Ramos (cell line): ENCODE measurements around the gene S100PBP.

ENCODE experiments used
- in situ Hi-C: fragments of 300-500 bp; cut with MboI; formaldehyde crosslinking; loops from one replicate; pipeline ENCODE4 v1.14.3; 2022; ENCODE audit warnings: low sequenced_read_pairs; ENCODE audit not compliant: unreplicated experiment

S100PBP gene

DNA sequence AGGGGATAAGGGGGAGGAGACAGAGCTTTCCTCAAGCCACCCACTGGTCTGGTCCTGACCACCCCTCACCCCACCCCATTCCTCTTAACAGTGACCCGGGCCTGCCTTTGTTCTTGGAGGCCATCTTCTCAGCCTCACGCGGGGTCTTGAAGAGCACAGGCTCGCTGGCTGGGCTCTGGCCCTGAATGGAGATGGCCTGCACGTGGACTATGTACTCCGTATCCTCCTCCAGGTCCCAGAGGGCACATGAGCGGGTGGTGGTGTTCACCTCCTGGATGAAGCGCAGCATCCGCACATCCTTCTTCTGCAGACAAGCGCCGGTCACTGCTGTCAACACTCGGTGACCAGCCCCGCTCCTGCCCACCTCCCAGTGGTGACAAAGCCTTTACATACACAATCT lies 50.6 kb downstream of the S100PBP start:
- in situ Hi-C loops = no loop called here

DNA sequence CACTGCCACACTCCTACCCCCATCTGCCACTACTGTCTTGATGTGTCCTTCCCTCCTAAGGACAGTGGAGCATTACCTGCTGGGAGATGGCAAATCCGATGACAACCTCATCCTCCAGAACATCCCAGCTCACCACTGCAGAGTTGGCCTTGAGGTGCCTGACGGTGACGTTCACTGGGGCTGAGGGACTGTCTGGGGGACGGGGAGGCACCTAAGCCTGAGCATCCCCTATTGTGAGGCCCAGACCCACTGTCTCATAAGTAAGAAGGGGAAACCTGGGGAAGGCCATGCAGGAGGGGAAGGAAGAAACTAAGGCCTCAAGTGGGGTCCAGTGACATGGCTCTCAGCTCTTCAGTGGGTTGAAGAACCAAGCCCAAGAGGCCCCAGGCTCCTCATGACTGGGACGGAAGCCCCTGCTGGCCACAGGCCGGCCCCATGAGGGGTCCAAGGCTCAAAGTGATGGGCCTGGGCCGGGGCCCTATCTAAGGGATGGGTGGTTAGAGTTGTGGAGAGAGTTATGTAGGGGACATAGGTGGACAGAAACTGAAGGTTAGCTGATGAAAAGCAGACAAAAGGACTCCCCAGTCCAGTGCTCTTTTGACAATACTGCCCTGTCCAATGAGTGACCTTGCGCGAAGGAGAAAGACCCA lies 51.5 kb downstream of the S100PBP start:
- in situ Hi-C loops = no loop called here

DNA sequence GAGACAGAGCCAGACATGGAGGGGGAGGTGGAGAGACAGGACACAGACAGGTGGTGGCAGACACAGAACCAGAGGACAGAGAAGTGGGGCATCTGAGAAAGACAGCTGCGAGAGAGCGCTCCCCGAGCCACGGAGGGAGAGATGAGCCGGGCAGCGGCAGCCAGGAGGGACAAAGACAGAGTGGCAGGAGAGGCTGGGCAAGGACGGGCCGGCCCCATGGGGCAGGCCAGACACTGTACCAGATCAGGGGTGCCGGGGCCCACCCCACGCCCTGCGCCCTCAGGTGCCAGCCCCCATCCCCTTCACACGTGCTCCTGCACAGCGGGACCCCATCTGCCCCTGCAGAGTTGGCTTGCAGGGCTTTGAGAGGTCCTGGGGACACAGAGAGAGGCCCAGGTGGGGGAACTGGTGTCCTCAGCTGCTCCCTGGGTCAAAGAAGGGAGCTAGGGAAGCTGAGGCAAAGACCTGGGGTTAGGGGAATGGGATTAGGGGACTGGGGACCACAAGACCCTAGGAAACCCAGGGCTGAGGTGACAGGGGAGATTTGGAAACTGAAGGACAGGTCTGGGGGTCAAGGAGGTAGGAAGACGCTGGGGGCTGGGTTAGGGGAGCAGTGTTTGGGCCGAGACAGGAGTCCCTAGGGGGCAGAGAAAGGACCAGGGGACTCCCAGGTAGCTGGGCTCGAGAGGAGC lies 52.6 kb downstream of the S100PBP start:
- in situ Hi-C loops = loop anchor here (10.0 kb wide), 1 partner anchor 215 kb away; the partner anchor contains the start of gene AZIN2

DNA sequence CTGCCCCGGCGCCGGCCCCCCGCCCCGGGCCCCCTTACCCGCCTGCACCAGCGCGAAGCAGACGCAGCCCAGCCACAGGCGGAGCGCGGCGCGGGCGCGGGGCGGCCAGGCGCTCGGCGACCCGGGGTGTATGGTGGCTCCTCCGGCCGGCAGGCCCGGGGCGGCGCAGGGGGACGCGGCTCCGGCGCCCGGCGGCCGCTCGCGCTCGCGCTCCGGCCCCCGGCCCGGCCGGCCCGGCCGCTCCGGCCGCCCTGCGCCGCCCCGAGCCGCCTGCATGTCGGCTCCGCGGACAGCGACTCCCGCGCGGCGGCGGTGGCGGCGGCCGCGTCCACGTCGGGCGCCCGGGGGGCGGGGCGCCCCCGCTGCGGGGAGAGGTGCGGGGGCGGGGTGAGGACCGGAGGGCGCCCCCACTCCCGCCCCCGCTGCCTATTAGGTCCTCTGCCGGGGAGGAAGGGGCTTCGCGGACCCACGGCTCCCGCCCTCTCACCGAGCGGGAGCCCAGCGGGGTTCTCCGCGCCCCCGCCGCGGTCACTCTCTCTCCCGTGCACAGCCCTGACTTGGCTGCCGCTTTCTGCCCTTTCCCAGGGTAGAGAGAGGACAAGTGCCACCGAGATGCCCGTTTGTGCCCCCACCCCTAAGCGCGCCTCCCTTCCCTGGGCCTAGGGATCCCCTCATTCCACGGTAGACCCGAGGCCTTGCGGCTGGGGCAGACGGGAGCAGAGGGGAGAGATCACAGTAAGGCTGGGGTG lies 53.3 kb downstream of the S100PBP start, which contains the start of gene FNDC5:
FNDC5 (minus strand) TSS at position 298 of the 749 bp plus-strand sequence.
- in situ Hi-C loops = loop anchor here (10.0 kb wide), 1 partner anchor 214 kb away; the partner anchor contains the start of gene AZIN2

DNA sequence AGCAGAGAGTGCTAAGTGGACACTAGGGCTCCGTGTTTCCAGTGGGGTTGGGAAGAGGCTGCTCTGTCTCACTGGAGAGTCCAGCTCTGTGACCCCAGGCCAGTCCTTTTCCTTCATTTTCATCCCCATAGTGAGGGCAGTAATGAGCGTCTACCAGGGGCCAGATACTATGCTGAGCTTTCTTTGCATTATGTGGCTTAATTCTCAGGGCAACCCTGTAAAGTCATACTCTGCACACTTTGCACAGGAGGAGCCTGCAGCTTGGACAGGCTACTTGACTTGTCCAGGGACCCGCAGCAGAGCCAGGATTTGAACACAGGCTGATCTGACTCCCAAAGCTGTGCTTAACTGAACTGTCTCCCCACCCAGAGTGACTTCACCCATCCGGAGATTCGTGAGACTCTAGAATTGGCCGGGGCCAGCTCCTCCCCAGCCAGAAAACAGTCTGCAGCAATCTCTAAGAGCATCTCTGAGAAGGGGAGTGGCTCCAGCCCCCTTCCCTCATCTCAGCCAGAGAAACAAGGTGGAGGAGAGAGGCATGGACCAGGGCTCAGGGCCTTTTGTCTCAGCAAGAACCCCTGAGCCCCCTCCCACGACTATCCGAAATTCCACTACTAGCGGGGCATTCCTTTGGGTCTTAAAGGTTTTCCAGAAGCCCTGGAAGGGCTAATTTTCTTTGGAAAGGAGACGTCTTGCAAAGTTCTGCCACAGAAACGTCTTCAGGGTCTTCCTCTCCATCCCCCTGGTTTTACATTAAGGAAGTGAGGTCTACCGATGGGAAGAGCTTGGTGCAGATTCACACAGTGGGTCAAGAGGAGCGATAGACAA lies 54.1 kb downstream of the S100PBP start:
- in situ Hi-C loops = loop anchor here (10.0 kb wide), 1 partner anchor 213 kb away; the partner anchor contains the start of gene AZIN2

DNA sequence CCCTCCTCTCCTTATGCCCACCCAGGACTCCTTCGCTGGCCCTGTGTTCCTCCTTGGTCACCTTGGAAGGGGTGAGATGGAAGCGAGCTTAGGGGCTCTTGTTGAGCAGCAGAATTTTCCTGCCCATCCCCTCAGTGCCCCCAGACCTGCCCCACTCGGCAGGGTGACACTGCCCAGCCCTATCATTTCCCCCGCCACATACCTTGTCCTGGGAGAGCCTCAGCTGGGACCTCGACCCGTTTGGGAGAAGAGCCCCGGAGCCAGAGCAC lies 54.7 kb downstream of the S100PBP start:
- in situ Hi-C loops = loop anchor here (10.0 kb wide), 1 partner anchor 213 kb away; the partner anchor contains the start of gene AZIN2

DNA sequence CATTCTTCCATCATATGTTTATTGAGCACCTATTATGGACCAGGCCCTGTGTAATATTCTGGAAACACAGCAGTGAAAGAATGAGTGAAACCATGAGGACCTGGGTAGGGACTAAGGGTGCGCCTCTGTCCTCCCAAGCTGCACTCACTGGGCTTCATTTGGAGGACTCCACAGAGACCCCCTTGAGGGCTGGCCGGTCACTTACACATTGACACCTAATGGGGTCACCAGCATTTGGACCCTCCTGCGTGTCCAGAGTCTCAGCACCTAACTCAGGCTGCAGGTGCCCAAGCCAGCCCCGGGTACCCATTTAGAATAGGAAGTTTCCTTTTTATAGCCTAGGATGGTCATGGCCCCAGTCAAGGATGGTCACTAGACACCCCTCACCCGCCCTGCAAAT lies 56.0 kb downstream of the S100PBP start:
- in situ Hi-C loops = loop anchor here (10.0 kb wide), 1 partner anchor 211 kb away; the partner anchor contains the start of gene AZIN2

DNA sequence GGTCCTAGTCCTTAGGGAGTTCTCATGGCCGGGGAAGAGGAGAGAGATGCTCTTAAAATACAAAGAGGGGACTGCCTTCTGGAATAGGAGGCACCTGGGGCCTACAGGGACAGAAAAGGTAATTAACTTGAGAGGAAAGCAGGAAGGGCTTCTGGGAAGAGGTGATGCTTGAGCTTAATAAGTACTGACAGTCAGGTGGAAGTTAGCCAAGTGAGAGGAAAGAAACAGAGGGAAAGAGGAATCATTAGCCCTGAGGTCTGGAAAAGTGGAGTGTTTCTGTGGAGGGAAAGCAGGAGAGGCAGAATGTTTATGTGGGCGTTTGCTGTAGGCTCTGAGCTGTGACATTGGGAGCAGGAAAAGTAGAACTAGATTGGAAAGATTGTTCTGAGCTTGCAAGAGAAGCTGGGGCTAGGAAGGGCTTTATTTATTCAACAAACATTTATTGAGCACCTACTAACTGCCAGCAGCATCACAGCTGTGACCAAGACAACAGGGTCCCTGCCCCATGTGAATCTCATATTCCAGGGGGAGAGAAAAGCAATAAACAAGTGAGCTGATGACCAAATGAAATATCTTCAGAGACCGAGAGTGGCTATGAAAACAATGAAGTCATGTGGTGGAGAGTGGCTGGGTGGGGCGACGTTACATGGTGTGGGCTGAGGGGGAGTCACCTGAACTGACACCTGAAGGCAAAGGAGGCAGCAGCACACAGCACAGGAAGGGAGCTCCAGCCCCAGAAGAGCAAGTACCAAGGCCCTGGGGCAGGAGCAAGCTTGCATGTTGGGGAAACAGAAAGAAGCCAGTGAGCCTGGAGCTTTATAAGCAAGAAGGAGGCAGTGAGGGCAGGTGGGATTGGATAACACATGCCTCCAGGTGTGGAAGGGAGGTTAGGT lies 57.7 kb downstream of the S100PBP start:
- in situ Hi-C loops = loop anchor here (10.0 kb wide), 1 partner anchor 210 kb away; the partner anchor contains the start of gene AZIN2

DNA sequence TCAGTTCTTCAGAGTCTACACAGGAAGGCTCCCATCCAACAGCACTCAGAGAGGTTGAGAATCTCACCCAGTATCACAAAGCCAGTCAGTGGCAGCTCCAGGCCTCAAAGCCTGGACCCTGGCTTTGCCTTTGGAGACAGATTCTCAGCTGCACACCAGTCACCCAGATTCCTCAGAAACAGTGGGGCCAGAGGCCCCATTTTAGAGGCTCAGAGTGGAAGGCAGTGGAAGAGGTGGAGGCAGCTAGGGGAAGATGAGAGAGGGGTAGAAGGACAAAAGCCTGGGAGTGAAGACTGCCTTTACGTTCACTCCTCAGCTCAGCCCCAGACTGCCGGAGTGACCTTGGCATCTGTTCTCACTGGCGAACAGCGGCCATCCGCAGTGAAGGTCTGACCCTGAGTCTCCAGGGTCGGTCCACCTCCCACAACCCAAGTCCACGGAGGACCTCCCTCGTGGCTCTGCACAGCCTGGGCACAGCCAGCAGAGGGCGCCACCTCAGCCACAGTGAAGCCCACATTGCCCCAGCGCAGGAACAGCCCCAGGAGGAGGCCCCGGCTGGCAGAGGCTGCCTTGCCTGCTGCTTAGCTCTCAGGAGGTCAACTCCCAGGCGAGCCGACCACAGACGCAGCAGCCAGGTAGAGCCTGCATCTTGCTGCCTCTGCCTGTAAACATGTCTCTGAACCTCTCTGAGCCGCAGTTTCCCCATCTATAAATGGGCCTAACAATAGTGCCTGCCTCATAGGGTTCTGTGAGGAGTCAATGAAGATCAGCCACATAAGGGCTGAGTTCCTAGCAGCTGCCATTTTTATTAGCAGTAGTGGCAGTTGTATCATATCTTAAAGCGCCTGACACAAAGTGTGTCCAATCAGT lies 59.1 kb downstream of the S100PBP start:
- in situ Hi-C loops = loop anchor here (10.0 kb wide), 1 partner anchor 208 kb away; the partner anchor contains the start of gene AZIN2

DNA sequence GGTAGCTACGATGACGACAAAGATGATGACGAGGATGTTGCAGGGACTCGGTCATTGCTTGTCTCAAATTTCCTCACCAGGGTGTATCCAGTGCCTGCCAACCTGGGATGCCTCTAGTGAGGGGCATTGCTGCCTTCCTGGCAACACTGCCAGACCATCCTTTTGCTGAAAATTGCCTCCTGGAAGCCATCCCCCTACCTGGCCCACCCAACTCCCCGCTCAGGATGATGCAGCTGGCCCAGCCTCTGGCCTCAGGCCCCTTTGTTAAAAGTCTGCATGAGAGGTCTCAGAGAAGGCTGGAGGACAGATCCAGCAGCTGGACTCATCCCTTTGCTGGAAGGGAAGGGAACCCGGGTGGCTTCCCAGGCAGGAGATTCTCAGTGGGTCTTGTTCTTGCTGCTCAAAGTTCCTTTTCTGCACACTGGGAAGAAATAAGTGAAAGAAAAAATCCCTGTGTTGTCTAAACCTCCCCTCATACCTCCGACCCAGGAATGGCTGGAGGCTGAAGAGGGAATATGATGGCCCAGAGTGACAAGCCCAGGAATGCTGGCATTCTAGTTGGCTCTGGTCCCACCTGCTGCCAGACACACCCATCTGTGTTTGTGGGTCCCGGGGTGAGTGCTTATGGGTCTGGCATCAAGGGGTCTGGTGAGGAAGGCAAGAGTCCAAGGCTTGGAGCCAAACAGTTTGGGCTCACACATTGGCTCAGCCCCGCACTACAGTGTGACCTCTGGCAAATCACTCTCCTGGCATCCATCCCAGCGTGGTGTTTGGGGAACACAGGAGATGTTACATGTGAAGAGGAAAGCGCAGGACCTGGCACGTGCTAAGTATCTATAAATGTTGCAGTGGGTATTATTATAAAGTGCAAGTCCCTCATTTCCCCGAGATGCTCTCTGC lies 60.0 kb downstream of the S100PBP start:
- in situ Hi-C loops = loop anchor here (10.0 kb wide), 1 partner anchor 207 kb away; the partner anchor contains the start of gene AZIN2

DNA sequence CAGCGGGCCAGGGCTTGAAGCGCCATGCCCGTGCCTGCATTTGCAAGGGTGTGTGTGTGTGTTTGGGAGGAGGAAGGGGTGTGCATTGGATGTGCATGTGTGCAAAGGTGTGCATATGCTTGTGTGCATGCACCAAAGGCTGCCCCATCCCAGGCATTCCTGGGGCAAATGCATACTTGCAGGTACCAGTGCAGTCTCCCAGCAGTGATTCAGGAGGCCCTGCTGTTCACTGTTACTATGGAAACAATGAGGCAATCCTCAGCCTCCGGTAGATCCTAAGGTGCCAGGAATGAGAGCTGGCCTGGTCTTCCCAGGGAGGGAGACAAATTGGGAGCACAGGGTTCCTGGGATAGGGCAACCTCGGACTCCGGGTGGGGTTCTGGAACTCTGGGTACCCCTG lies 60.7 kb downstream of the S100PBP start:
- in situ Hi-C loops = loop anchor here (10.0 kb wide), 1 partner anchor 207 kb away; the partner anchor contains the start of gene AZIN2

DNA sequence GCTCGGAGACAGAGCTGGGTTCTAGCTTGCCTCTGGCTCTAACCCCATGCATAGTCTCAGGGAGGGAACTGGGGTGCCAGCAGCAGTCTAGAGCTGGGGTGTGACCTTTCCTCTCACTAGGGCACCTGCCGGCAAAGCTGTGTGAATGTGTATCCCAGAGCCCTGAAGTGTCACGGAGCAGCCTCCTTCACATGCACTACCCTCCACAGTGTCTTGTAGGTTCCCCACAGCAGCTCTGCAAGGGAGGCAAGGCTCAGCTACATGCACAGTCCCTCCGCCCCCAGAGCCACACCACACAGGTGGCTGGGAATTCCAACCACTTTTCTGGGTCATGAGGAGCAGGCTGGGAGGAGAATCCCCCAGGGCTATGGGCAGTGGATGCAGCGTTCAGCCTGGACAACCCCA lies 61.2 kb downstream of the S100PBP start:
- in situ Hi-C loops = loop anchor here (10.0 kb wide), 1 partner anchor 206 kb away; the partner anchor contains the start of gene AZIN2

DNA sequence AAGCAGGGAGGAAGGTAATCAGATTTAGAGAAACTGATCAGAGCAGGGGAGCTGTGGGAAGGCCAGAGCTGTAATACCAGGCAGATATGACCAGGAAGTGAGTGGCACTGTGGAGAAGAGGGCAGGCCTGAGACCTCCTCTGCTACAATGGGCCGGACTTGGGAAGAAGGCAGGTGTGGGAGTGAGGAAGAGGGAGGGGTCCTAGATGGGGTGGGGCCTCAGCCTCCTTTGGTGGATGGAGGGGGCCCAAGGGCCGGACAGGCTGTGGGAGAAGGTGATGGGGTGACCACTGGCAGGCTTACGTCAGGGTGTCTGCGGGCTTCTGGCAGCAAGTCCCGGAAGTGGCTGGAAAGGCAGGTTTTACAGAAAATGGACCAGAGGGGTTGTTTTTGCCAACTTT lies 63.8 kb downstream of the S100PBP start:
- in situ Hi-C loops = no loop called here

DNA sequence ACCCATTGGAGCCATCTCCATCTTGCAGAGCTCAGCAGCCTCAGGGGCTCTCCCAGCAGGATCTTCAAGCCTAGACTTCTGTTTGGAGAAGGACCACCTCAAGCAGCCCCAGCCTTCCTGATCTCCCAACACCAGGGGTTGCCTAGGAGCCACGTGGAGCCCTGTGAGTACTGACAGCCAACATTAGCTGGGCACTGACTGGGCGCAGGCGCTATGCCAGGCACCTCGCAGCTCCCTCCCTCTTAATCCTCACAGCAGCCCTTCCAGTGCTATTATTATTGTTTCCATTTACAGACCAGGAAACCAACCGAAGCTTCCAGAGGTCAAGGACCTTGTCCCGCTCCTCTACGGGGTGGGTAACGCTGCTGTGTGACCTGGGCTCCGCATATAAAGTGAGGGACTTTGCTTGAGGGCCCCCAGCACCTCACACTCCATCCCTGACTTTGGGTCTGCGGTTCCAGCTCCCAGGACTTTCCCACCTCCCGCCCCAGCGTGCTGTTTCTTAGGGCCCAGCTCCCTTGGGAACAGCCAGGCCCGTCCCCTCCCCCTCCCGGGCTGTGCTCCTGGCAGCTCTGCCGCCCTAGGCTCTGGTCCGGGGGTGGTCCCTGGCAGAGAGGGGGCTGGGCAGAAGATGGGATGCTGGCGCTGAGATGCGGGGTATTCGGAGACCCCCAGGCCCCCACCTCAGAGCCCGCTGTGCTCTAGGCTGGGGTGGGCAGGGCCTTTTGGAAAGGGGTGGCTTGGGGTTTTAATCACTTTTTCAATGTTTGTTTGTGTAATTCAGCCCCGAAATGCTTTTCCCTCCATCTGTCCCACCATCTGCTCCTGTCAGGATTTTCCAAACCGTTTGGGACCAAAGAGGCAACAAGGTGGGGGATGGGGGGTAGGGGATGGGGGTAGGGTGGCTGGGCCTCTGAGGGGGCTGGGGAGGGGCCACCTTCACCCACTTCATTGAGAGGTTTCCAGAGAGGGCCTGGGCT lies 64.7 kb downstream of the S100PBP start:
- in situ Hi-C loops = no loop called here

DNA sequence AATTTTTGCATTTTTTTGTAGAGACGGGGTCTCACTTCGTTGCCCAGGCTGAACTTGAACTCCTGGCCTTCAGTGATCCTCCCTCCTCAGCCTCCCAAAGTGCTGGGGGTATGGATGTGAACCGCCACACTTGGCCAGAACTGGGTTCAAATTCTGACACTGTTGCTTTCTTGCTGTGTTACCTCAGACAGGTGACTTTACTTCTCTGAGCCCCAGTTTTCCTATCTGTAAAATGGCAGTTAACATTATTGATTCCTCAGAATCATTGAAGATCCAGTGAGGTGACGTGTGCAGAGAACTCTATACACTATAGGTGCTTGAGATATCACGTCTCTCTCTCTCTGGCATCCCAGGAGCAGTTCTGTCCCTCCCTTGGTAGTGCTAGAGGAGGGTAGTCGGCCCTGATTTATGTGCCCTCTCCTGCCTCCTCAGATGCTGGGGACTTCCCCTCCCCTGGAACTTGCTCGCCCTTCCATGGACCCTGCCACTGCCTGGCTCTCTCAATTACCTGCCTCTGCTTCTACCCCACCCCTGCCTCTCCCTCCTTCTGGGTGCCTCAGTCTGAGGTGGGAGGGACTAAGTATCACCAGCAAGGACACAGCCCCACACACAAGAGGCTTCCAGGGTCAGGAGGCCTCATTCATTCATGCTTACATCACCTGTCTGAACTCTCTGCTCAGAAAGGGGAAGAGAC lies 66.0 kb downstream of the S100PBP start:
- in situ Hi-C loops = no loop called here
